Measurements from ENCODE around the gene ADAM12.
"Not testable (repeated sequence)": the region's sequence is repeated elsewhere in the genome, so short reads cannot be mapped to it uniquely, and the experiment has no call there.

Gene ADAM12

GRCh38 chr10:126353666-126354065 lies 34.6 kb downstream of the ADAM12 start:
- Mint-ChIP-seq H3K4me3 (no peak overlapping the region), H3K27me3 (no peaks in the 10 kb centered on the region), H3K36me3 (no peaks in the 10 kb centered on the region), H3K9me3 (peaks cover 14% of the 10 kb centered on the region), H3K27ac (no peak overlapping the region), H3K4me1 (no peaks in the 10 kb centered on the region)

GRCh38 chr10:126352453-126352852 lies 35.8 kb downstream of the ADAM12 start:
- no peaks in the 10 kb centered on the region for H3K4me1 Mint-ChIP-seq
- H3K36me3 Mint-ChIP-seq: no peaks in the 10 kb centered on the region
- no peaks in the 10 kb centered on the region for H3K27me3 Mint-ChIP-seq
- H3K9me3 Mint-ChIP-seq: peaks cover 14% of the 10 kb centered on the region
- no peak overlapping the region for H3K27ac Mint-ChIP-seq
- no peak overlapping the region for H3K4me3 Mint-ChIP-seq

DNA sequence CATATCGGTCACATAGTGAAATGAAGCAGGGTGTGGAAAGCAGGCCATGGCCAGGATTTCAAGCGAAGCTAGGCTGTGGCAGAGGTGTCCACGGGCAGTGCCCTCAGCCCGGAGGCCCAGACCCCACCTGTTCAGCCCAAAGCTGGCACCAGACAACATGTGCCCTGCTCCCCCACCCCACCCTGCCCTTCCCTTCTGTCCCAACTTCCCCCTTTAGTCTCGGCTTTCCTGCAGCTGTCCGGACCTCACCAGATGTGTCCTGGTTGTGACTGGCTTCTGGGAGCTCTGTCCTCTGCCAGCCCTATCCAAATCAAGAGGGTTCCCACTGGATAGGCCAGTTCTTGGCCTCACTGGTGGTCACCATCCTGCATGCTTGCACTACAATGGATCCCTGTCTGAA lies 37.3 kb downstream of the ADAM12 start:
- H3K27me3 Mint-ChIP-seq: no peaks in the 10 kb centered on the region
- no peak overlapping the region for H3K27ac Mint-ChIP-seq
- H3K4me3 Mint-ChIP-seq: no peak overlapping the region
- no peaks in the 10 kb centered on the region for H3K4me1 Mint-ChIP-seq
- H3K9me3 Mint-ChIP-seq: no peaks in the 10 kb centered on the region
- H3K36me3 Mint-ChIP-seq: no peaks in the 10 kb centered on the region

- H3K9me3 Mint-ChIP-seq: no peaks in the 10 kb centered on the region
- H3K27me3 Mint-ChIP-seq: no peaks in the 10 kb centered on the region
- no peaks in the 10 kb centered on the region for H3K4me1 Mint-ChIP-seq
- no peaks in the 10 kb centered on the region for H3K36me3 Mint-ChIP-seq
- H3K27ac Mint-ChIP-seq: no peak overlapping the region
- H3K4me3 Mint-ChIP-seq: no peak overlapping the region
Observed at GRCh38 chr10:126350216-126350992, 37.9 kb downstream of the ADAM12 start.

DNA sequence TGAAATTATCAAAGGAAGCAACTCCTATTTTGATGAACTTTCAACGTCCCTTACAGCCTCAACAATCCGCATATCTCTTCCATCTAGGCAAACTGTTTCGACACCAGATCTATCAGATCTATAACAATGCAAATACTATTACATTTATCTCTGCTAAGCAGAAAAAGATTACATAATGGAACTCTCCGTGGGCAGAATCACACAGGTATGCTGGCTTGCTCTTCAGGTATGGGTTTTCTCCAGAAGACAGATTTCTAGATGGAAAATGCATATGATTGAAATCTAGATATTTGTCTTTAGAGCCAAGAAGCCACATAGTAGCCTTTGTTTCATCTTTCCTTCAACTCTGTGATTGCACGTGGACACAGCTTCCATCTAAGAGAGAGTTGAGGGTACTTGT lies 38.6 kb downstream of the ADAM12 start:
- Mint-ChIP-seq H3K27ac (no peak overlapping the region), H3K4me1 (no peaks in the 10 kb centered on the region), H3K36me3 (no peaks in the 10 kb centered on the region), H3K27me3 (no peaks in the 10 kb centered on the region), H3K4me3 (no peak overlapping the region), H3K9me3 (no peaks in the 10 kb centered on the region)

DNA sequence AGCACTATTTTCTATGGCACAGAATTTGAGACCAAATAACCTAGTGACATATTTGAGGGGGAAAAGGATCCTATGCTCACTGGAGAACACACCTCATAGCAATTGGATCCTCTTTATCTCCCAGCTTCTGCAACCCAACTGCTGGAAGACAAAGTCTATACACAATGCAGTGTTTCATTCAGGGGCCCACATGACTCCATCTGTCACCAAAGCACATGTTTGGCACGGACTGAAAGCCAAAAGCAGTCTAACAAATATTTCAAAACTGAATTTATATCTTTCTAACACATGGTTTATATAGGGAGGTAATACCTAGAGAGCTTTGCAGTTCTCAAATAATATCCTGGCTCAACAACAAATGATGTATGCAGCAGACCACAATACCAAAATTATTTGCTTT lies 39.2 kb downstream of the ADAM12 start:
- Mint-ChIP-seq H3K4me3 (no peak overlapping the region), H3K27me3 (no peaks in the 10 kb centered on the region), H3K27ac (no peak overlapping the region), H3K9me3 (no peaks in the 10 kb centered on the region), H3K4me1 (no peaks in the 10 kb centered on the region), H3K36me3 (no peaks in the 10 kb centered on the region)

- not testable (repeated sequence) for H3K36me3 Mint-ChIP-seq, H3K9me3 Mint-ChIP-seq, H3K27me3 Mint-ChIP-seq, H3K4me1 Mint-ChIP-seq, H3K4me3 Mint-ChIP-seq, H3K27ac Mint-ChIP-seq
Observed at GRCh38 chr10:126343496-126343895, 44.8 kb downstream of the ADAM12 start.

- Mint-ChIP-seq H3K4me3 (no peak overlapping the region), H3K4me1 (no peaks in the 10 kb centered on the region), H3K27me3 (no peaks in the 10 kb centered on the region), H3K9me3 (peaks cover 6% of the 10 kb centered on the region), H3K27ac (no peak overlapping the region), H3K36me3 (no peaks in the 10 kb centered on the region)
Observed at GRCh38 chr10:126342680-126343079, 45.6 kb downstream of the ADAM12 start.

GRCh38 chr10:126341491-126341890 lies 46.8 kb downstream of the ADAM12 start:
- peaks cover 6% of the 10 kb centered on the region for H3K9me3 Mint-ChIP-seq
- no peak overlapping the region for H3K27ac Mint-ChIP-seq
- no peaks in the 10 kb centered on the region for H3K27me3 Mint-ChIP-seq
- H3K4me1 Mint-ChIP-seq: no peaks in the 10 kb centered on the region
- no peaks in the 10 kb centered on the region for H3K36me3 Mint-ChIP-seq
- no peak overlapping the region for H3K4me3 Mint-ChIP-seq

- peaks cover 6% of the 10 kb centered on the region for H3K9me3 Mint-ChIP-seq
- H3K4me3 Mint-ChIP-seq: no peak overlapping the region
- no peak overlapping the region for H3K27ac Mint-ChIP-seq
- no peaks in the 10 kb centered on the region for H3K4me1 Mint-ChIP-seq
- no peaks in the 10 kb centered on the region for H3K36me3 Mint-ChIP-seq
- no peaks in the 10 kb centered on the region for H3K27me3 Mint-ChIP-seq
Observed at GRCh38 chr10:126337251-126337810, 50.9 kb downstream of the ADAM12 start.

DNA sequence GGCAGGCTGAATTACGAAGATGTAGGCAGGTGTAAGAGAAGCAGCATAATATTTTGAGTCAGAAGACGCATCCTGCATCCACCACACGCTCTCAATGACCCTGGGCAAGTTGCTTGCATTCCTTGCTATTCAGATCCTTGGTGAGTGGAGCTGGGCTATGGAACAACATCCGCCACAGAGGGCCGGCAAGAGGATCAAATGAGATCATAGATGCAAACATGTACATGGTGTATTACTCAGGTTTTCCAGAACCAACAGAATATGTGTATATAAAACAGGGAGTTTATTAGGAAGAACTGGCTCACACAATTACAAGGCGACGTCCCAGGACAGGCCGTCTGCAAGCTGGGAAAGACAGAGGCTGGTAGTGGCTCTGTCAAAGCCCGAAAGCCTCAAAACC lies 51.5 kb downstream of the ADAM12 start:
- no peaks in the 10 kb centered on the region for H3K27me3 Mint-ChIP-seq
- H3K36me3 Mint-ChIP-seq: no peaks in the 10 kb centered on the region
- H3K9me3 Mint-ChIP-seq: peaks cover 6% of the 10 kb centered on the region
- H3K27ac Mint-ChIP-seq: no peak overlapping the region
- H3K4me3 Mint-ChIP-seq: no peak overlapping the region
- H3K4me1 Mint-ChIP-seq: no peaks in the 10 kb centered on the region

DNA sequence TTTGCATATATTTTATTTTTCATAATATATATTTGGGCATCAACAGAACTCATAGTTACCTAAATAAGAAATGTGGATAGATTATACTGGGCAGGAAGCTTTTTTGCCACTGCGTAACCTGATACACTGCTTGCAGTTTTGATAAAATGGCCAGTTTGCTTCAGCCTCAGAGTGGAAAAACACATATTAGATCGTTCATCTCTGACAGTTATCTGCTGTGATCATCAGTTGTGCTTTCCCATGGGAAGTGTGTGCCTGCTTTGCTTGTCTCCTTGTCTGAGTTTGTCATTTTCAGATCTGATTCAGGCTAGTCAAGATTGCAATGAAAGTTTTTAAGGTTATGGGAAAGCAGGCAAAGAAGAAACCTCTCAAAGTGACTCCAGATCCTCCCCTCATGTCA lies 54.0 kb downstream of the ADAM12 start:
- no peaks in the 10 kb centered on the region for H3K4me1 Mint-ChIP-seq
- peaks cover 4% of the 10 kb centered on the region for H3K9me3 Mint-ChIP-seq
- H3K36me3 Mint-ChIP-seq: no peaks in the 10 kb centered on the region
- H3K27me3 Mint-ChIP-seq: no peaks in the 10 kb centered on the region
- H3K27ac Mint-ChIP-seq: no peak overlapping the region
- H3K4me3 Mint-ChIP-seq: no peak overlapping the region

DNA sequence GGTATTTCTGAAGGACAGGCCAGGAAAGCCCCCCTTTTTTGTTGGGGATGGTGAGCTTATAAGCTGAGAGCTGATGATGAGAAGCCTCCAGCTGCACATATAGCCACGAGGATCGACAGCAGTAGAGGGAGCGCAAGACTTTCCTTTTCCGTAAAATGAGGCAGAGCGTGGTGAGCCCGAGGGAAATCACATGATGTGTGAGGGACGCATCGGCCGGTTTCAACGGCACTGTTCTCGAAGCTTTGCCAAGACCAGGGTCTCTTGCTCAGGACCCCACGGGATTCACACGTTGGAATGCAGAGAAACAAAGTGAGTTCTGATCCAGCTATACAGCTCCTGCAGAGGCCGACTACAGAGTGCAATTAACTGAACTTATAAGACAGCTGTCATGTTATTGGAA lies 55.7 kb downstream of the ADAM12 start:
- Mint-ChIP-seq H3K27ac (no peak overlapping the region), H3K9me3 (no peaks in the 10 kb centered on the region), H3K4me3 (no peak overlapping the region), H3K36me3 (no peaks in the 10 kb centered on the region), H3K27me3 (no peaks in the 10 kb centered on the region), H3K4me1 (no peaks in the 10 kb centered on the region)

- no peaks in the 10 kb centered on the region for H3K9me3 Mint-ChIP-seq
Observed at GRCh38 chr10:126331101-126331500, 57.2 kb downstream of the ADAM12 start.

GRCh38 chr10:126324826-126325225 lies 63.5 kb downstream of the ADAM12 start:
- H3K4me3 Mint-ChIP-seq: no peak overlapping the region
- H3K27ac Mint-ChIP-seq: no peak overlapping the region
- no peaks in the 10 kb centered on the region for H3K36me3 Mint-ChIP-seq
- peaks cover 3% of the 10 kb centered on the region for H3K27me3 Mint-ChIP-seq
- H3K9me3 Mint-ChIP-seq: no peaks in the 10 kb centered on the region
- H3K4me1 Mint-ChIP-seq: no peaks in the 10 kb centered on the region

More at GRCh38 chr10:126331101-126331500, 57.2 kb downstream of the ADAM12 start:
- H3K4me3 Mint-ChIP-seq: no peak overlapping the region
- H3K27ac Mint-ChIP-seq: no peak overlapping the region
- H3K36me3 Mint-ChIP-seq: no peaks in the 10 kb centered on the region
- H3K27me3 Mint-ChIP-seq: no peaks in the 10 kb centered on the region
- no peaks in the 10 kb centered on the region for H3K4me1 Mint-ChIP-seq

DNA sequence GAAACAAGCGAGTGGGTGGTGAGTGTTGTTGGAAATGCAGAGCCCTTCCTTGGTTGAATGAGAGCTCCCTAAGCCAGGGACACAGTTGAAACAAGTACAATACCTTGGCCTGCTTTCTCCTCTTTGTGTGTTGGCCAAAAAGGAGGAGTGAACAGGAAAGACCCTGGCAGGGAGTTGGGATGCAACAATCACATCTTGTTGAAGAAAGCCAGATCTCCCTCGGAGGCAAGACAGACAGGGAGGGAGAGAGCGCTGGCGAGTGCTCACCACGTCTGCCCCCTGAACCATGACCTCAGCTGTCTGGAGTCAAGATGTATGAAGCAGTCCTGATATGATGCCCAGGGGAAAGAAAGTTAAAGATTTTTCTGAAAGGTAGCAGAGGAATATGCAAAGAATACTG lies 66.8 kb downstream of the ADAM12 start:
- H3K4me3 Mint-ChIP-seq: no peak overlapping the region
- no peaks in the 10 kb centered on the region for H3K4me1 Mint-ChIP-seq
- H3K9me3 Mint-ChIP-seq: no peaks in the 10 kb centered on the region

DNA sequence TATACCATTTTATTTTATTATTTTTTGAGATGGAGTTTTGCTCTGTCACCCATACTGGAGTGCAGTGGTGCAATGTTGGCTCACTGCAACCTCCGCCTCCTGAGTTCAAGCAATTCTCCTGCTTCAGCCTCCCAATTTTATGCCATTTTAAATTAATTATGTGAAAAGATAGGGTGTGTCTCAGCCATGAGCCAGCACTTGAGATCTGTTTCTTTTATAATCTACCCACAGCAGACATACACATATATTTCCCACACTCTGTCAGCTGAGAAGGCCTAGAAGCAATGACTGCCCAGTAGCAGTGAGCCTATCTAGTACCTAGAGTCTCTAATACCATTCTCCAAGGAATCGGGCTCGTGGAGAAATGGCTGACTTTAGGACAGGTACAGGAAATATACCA lies 70.5 kb downstream of the ADAM12 start:
- H3K4me1 Mint-ChIP-seq: no peaks in the 10 kb centered on the region
- no peak overlapping the region for H3K27ac Mint-ChIP-seq
- no peaks in the 10 kb centered on the region for H3K9me3 Mint-ChIP-seq
- no peak overlapping the region for H3K4me3 Mint-ChIP-seq
- H3K36me3 Mint-ChIP-seq: no peaks in the 10 kb centered on the region
- no peaks in the 10 kb centered on the region for H3K27me3 Mint-ChIP-seq

More for the DNA sequence above, 66.8 kb downstream of the ADAM12 start:
- Mint-ChIP-seq H3K27ac (no peak overlapping the region), H3K27me3 (peaks cover 3% of the 10 kb centered on the region), H3K36me3 (no peaks in the 10 kb centered on the region)
